B cell (primary cell): ENCODE results near the gene C20orf173. TPM values are rescaled to one million over a fixed set of nuclear protein-coding genes. Genes with fewer than 3 reads are reported as not detected.

Source experiments
- ATAC-seq: fragments of 200-7000 bp; cut with Tn5 transposase; one replicate; pipeline ENCODE4 v1.10.0; 2021; ENCODE audit warnings: low read depth, mild to moderate bottlenecking, moderate number of reproducible peaks, moderate library complexity
- CTCF ChIA-PET: fragments of 350-600 bp; sonication (Branson Sonifier 250); formaldehyde crosslinking; loops from one replicate; lab custom pipeline; 2021; ENCODE audit warnings: antibody characterized with exemption, inconsistent platforms; lab: Charles Lee
- POLR2A ChIA-PET: fragments of 350-600 bp; sonication (Branson Sonifier 250); formaldehyde crosslinking; loops from one replicate; lab custom pipeline; 2021; ENCODE audit warnings: antibody characterized with exemption; lab: Charles Lee
- DNase-seq: peaks from one replicate; pipeline ENCODE4 v3.0.0; 2013
- H2AFZ ChIP-seq: 2 replicates; pipeline ENCODE4 v1.6.1; 2012; ENCODE audit warnings: mild to moderate bottlenecking, low read depth, low read length; ENCODE audit not compliant: insufficient read depth, poor library complexity, severe bottlenecking
- H3K27ac ChIP-seq, 2 donors: 1 replicate in 1 of 2; 2 replicates in 1 of 2; pipeline ENCODE4 v1.5.1; 2012 to 2013; ENCODE audit warnings: low read length in 2 of 2, mild to moderate bottlenecking in 2 of 2, moderate library complexity in 1 of 2
- H3K27me3 ChIP-seq, 4 experiments: fragments of 200-600 bp in 1 of 4; sonication (generic) in 1 of 4; replicated peaks in 1 of 4; 1 replicate in 2 of 4; 2 replicates in 2 of 4; pipeline versions ENCODE4 v1.6.1 to v1.7.0; 2013 to 2016; ENCODE audit warnings: low read length in 3 of 4, mild to moderate bottlenecking in 2 of 4, mixed read lengths in 1 of 4, moderate library complexity in 1 of 4; ENCODE audit not compliant: insufficient read depth in 4 of 4, control insufficient read depth in 3 of 4; ENCODE audit errors: control extremely low read depth in 1 of 4
- H3K36me3 ChIP-seq, 2 experiments: replicated peaks in 1 of 2; 1 replicate in 1 of 2; 2 replicates in 1 of 2; pipeline versions ENCODE4 v1.6.1 to v1.7.1; 2013; ENCODE audit warnings: low read length in 1 of 2; ENCODE audit not compliant: insufficient read depth in 2 of 2, control insufficient read depth in 1 of 2; ENCODE audit errors: control extremely low read depth in 1 of 2, extremely low read depth in 1 of 2
- H3K4me1 ChIP-seq, 2 donors: fragments of 200-600 bp in 1 of 2; sonication (generic) in 1 of 2; 1 replicate in 1 of 2; 2 replicates in 1 of 2; pipeline versions ENCODE4 v1.5.1 to v1.6.1; 2013 to 2017; ENCODE audit warnings: low read length in 2 of 2; ENCODE audit not compliant: control insufficient read depth in 2 of 2, insufficient read depth in 2 of 2
- H3K4me2 ChIP-seq: replicated peaks from 2 replicates; pipeline ENCODE3; 2012; ENCODE audit warnings: mild to moderate bottlenecking, low read depth, low read length; ENCODE audit not compliant: poor library complexity, severe bottlenecking
- H3K4me3 ChIP-seq, 5 experiments: fragments of 200-600 bp in 1 of 5; sonication (generic) in 1 of 5; 1 replicate in 3 of 5; 2 replicates in 2 of 5; pipeline versions ENCODE4 v1.5.1 to v1.7.0; 2011 to 2016; ENCODE audit warnings: low read length in 4 of 5, mild to moderate bottlenecking in 4 of 5, low read depth in 2 of 5, control low read depth in 1 of 5, moderate library complexity in 1 of 5; ENCODE audit not compliant: insufficient read depth in 1 of 5; ENCODE audit errors: control extremely low read depth in 1 of 5, extremely low read depth in 1 of 5
- H3K79me2 ChIP-seq: fragments of 200-600 bp; sonication (generic); one replicate; pipeline ENCODE4 v1.6.0; 2016; ENCODE audit warnings: low read length; ENCODE audit not compliant: control insufficient read depth, insufficient read depth
- H3K9ac ChIP-seq: fragments of 200-600 bp; sonication (generic); 2 replicates; pipeline ENCODE4 v1.6.1; 2017; ENCODE audit warnings: mild to moderate bottlenecking, low read length, moderate library complexity
- H3K9me3 ChIP-seq, 3 donors: one replicate each; pipeline versions ENCODE4 v1.6.1 to v1.7.1; 2013; ENCODE audit warnings: low read length in 2 of 3; ENCODE audit not compliant: control insufficient read depth in 2 of 3, insufficient read depth in 1 of 3; ENCODE audit errors: control extremely low read depth in 1 of 3
- H4K20me1 ChIP-seq: 2 replicates; pipeline ENCODE4 v1.6.0; 2012; ENCODE audit warnings: mild to moderate bottlenecking, low read length; ENCODE audit not compliant: insufficient read depth, control insufficient read depth, poor library complexity, severe bottlenecking
- H3K27ac Mint-ChIP-seq: one replicate; pipeline ENCODE4 v1.8.0; 2021; ENCODE audit warnings: mixed read lengths
- H3K27me3 Mint-ChIP-seq: one replicate; pipeline ENCODE4 v1.8.0; 2021; ENCODE audit warnings: mixed read lengths
- H3K4me1 Mint-ChIP-seq: one replicate; pipeline ENCODE4 v1.8.0; 2021; ENCODE audit warnings: mixed read lengths
- H3K4me3 Mint-ChIP-seq: one replicate; pipeline ENCODE4 v1.8.0; 2021; ENCODE audit warnings: mixed read lengths
- H3K9me3 Mint-ChIP-seq: one replicate; pipeline ENCODE4 v1.8.0; 2022; ENCODE audit warnings: mixed read lengths; ENCODE audit not compliant: insufficient read depth
- CTCF ChIP-seq: fragments of 200-600 bp; IDR thresholded peaks from one replicate; pipeline ENCODE4 v1.8.0; 2022; ENCODE audit warnings: antibody characterized with exemption, mild to moderate bottlenecking
- EZH2 ChIP-seq: IDR thresholded peaks from 2 replicates; pipeline ENCODE4 v1.6.1; 2012; ENCODE audit warnings: borderline replicate concordance, low read depth, mild to moderate bottlenecking, moderate library complexity, low read length; ENCODE audit not compliant: insufficient read depth, poor library complexity, severe bottlenecking
- WGBS: methylation state at CpG from one replicate; pipeline ENCODE4 v1.1.5; 2013; ENCODE audit warnings: missing lambda C conversion rate; ENCODE audit not compliant: insufficient coverage; 5-methylcytosine and 5-hydroxymethylcytosine counted together
- intact Hi-C: fragments of 100-400 bp; cut with micrococcal nuclease; formaldehyde crosslinking; loops from one replicate; pipeline ENCODE4 v1.10.0; 2022
- polyA plus RNA-seq: library from polyadenylated mRNA; depleted of rRNA; stranded (reverse); fragments of >200 nt; gene quantifications from 2 replicates; pipeline ENCODE4 v1.2.3, GENCODE V29; 2012
- total RNA-seq, 2 donors: library from RNA; stranded (reverse); fragments of 120-200 nt in 1 of 2; gene quantifications; 1 replicate in 1 of 2; 2 replicates in 1 of 2; pipeline versions ENCODE4 v1.2.3 to v1.2.4, GENCODE V29; 2013 to 2022

C20orf173 gene
- total and polyA plus RNA-seq, 2 donors (not counting 1 experiment from before 2014, with no cell fraction given), result not detected

GRCh38 chr20:35575958-35576357, 46.5 kb upstream of the C20orf173 start:
- CTCF ChIA-PET, result no interaction called here
- intact Hi-C loops, result no loop called here

GRCh38 chr20:35572838-35573237, 43.4 kb upstream of the C20orf173 start:
- no peak overlapping the region for H3K27ac Mint-ChIP-seq
- H3K4me1 ChIP-seq, result no peaks in the 10 kb centered on the region
- no peak overlapping the region for H2AFZ ChIP-seq
- DNase-seq, result no peak
- WGBS, result 100% methylated on average over 3 of the region's 4 CpGs
- no peaks in the 10 kb centered on the region for H3K36me3 ChIP-seq
- ATAC-seq, result no peak
- H3K4me3 Mint-ChIP-seq, result no peak overlapping the region
- no peak overlapping the region for H3K4me2 ChIP-seq
- no peaks in the 10 kb centered on the region for H4K20me1 ChIP-seq
- no peak overlapping the region for H3K9ac ChIP-seq
- no peak overlapping the region for H3K4me3 ChIP-seq
- intact Hi-C loops, result no loop called here
- peaks cover 0 to 2% (median 0%) of the 10 kb centered on the region in 4 experiments for H3K27me3 ChIP-seq
- H3K9me3 Mint-ChIP-seq, result peaks cover 4% of the 10 kb centered on the region
- H3K79me2 ChIP-seq, result no peaks in the 10 kb centered on the region
- peaks cover 0 to 19% (median 0%) of the 10 kb centered on the region in 3 donors for H3K9me3 ChIP-seq
- no peaks in the 10 kb centered on the region for H3K4me1 Mint-ChIP-seq
- ChIA-PET CTCF (interaction anchor here (1.1 kb wide), 1 partner anchor 28 kb away, joined by 3 read pairs; no protein-coding TSS in a partner anchor), POLR2A (no interaction called here)
- H3K27me3 Mint-ChIP-seq, result peaks cover 6% of the 10 kb centered on the region
- no peak overlapping the region for H3K27ac ChIP-seq
- TF ChIP-seq CTCF (no peak), EZH2 (no peak)

More at GRCh38 chr20:35575958-35576357, 46.5 kb upstream of the C20orf173 start:
- Histone ChIP-seq H3K4me2 (no peak overlapping the region), H3K27me3 (peaks cover 0 to 8% (median 0%) of the 10 kb centered on the region in 4 experiments), H3K79me2 (no peaks in the 10 kb centered on the region), H3K27ac (no peak overlapping the region), H3K36me3 (no peaks in the 10 kb centered on the region), H4K20me1 (no peaks in the 10 kb centered on the region), H3K4me1 (no peaks in the 10 kb centered on the region), H3K4me3 (no peak overlapping the region), H3K9me3 (peaks cover 0 to 19% (median 0%) of the 10 kb centered on the region in 3 donors), H3K9ac (no peak overlapping the region), H2AFZ (no peak overlapping the region)
- TF ChIP-seq CTCF, result no peak
- TF ChIP-seq EZH2, result no peak
- DNase-seq, result no peak
- H3K27ac Mint-ChIP-seq, result no peak overlapping the region
- H3K9me3 Mint-ChIP-seq, result peaks cover 4% of the 10 kb centered on the region
- no CpG with 5 or more reads among the region's 4 CpGs for WGBS
- ATAC-seq, result no peak
- no peaks in the 10 kb centered on the region for H3K27me3 Mint-ChIP-seq
- H3K4me3 Mint-ChIP-seq, result no peak overlapping the region
- no peaks in the 10 kb centered on the region for H3K4me1 Mint-ChIP-seq
- POLR2A ChIA-PET, result no interaction called here
